Kidney capillary endothelial cell (primary cell): ENCODE measurements around the gene CAMTA2.

Source experiments
- DNase-seq: peaks from one replicate; pipeline ENCODE4 v3.0.0-alpha.2; 2018; ENCODE audit warnings: low spot score

Gene CAMTA2

DNA sequence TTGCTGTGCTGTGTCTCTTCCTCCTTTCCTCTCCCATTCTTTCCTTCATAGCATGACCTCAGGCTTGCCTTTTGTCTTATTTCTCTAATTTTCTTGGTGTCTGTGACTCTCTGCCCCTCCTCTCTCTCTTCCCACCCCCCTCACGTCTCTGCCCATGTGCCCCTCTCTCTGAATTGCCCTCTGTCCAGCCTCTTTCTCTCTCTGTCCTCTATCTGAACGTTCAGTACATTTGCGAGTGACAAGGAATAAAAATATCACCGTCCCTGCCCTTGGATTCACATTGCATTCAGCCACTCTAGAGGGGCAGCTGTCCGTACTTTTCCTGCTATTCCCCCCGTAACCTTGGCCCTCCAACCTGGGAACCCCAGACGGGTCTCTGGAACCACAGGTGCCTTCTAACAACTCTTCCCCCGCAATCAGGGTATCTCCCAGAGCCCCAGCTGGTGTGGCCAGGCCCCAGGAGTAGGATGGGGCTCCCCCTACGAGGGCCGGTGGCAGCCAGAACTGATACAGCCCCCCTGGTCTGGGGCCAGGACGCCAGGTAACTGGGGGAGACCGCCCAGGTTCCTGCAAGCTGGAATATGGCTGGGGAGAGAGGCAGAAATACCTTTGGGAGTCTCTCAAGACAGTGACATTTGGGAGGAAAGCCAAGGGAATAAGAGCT is 12.1 kb upstream of the CAMTA2 start:
- DNase-seq, result no peak

DNA sequence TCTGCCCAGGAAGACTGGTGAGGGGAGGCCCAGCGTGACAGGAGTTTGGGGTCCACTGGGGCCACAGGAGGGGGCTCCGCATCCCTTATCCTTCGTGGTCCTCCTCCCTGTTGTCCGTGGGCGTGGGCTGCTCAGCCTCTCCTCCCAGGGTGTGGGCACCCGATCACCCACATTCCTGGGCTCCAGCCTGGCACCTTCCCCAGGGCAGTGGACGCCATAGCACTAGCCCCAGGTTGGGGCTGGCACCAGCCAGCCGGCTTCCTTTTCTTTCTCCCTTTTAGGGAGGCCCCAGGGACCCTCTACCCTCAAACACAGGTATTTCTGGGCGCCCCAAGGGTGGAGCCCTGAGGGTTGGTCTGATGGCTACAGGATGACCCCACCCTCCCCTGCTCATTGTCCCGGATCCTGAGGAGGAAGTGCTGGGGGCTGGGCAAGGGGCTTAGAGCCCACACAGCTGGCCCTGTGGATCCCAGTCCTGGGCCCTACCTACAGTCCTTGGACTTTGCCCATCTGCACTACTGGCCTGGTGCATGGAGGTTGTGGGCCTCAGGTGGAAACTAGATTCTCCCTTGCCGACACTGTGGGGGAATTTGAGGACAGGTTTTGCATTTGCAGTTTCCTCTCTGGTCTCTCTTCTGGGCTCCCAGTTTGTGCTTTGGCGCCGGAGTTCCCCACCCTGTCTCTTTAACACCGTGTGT is 11.4 kb upstream of the CAMTA2 start:
- no peak for DNase-seq

DNA sequence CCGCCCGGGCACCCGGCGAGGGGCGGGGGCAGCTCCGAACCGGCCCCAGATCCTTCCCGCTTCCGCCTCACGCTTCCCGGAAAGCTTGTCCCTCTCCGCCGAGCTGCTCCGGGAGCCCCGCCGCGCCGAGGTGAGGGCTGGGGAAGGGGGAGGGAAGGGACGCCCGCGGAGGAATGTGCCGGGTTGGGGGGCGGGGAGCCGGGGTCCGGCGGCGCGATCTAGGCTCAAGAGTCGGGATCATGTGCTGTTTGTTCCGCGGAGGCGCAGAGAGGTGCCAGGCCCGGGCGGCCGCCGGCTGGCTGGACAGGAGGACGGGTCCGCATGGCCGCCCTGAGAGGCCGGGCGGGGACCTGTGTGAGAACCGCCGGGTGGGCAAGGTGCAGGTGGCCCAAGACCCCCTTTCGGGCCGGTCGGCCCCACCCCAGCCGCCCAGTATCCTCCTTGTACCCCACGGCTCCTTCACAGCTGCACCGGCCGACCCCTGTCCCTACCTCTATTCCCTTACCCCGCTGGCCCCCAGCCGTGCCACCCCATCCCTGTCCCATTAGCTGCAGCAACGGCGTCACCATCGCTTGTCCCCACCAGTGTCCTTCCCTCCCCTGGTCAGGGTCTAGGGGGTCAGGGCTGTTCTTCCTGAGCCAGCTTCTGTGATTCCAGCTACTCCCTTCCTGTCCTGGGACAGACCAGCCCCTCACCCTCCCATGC is 10.7 kb upstream of the CAMTA2 start:
- no peak for DNase-seq

DNA sequence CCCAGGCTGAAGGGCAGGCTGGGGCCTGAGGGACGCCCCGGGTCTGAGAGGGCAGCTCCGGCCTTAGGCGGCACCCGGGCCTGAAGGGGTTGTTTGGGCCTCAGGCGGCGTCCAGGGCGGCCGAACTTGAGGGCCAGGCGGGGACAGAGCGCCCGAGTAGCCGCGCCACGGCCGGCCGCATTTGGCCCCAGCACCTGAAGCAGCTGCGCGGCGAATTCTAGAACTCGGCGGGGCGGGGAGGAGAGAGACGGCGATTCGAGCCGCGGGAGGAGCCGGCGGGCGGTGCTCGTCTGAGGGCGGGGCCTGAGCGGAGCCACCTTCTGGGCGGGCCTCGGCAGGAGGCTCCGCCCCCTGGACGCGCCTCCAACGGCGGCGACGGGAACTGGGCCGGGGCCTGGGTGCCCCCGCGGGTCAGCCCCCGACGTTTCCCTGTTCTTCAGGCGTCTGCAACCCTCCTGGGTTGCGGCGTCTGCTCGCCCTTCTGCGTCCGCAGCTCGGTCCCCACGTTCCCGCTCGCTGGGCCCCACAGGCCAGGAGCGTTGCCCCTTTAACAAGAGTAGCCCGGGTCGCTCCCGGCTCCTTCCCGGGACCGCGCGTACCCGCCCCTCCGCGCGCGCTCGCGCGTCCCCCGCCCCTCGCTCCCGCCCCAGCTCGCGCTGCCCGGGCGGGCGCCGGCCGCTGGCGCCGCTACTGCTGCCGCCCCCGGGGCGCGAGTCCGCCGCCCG is 10.0 kb upstream of the CAMTA2 start, which contains the start of the genes INCA1 and KIF1C:
Gene INCA1, minus strand, starts transcription at position 221 of the 725 bp plus-strand sequence. CDS start 3,085 bp downstream, outside the sequence.
Gene KIF1C, plus strand, starts transcription at position 649 of the 725 bp plus-strand sequence. CDS start 2,297 bp downstream, outside the sequence.
- peak; percentile 88 for DNase-seq

DNA sequence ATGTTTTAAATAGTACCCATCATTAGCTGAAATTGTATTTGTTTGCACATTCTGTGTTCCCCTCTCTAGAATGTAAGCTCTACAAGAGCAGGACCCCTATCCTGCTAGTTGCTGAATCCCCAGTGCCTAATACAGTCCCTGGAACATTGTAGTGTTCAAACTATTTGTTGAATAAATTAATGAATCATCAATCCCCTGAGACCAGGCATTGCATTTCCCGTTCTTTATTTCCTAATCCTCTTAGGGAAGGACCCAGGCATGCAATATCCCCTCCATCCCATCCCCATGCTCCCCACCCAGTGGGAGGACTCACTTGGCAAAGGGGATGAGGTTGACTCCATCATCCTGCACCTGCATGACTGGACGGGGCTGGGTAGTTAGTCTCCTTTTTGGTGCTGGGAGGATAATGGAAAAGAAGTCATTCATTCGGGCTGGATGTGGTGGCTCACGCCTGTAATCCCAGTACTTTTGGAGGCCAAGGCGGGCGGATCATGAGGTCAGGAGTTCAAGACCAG is 6.7 kb upstream of the CAMTA2 start:
- no peak for DNase-seq

DNA sequence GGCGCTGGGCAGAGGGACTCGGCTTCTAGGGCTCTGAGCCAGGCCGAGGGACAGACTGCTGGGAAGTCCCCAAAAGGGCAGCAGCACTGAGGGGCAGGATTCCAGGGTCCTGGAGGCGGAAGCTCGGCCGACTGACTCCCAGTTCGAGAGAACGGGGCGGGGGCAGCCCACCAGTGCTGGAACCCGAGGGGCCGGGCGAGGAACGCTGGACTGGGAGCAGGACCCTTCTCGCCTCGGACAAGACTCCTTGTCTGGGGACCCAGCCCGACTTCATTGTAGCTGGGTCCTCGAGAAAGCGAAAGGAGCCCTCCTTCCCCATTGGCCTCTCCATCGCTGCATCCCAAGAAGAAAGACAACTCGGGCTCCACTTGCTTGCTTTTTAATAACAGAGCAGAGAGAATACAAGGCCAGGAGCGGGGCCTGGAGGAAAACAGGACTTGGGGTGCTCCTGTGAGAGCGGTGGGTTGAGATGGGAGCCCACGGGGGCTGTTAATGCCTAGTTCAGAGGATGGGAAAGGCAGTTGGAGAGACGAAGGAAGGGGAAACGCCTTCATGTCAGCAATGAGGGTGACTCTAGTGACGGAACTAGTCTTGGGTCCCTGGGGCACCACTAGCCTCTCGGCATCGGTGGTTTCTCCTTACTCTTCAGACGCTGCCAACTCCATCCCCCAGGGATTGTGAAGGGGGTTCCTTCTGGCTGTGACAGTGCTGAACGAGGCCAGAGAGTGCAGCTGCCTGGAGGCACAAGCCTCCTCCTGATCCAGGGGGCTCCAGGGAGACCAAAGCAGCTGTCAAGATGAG is 492 bp upstream of the CAMTA2 start:
- no peak for DNase-seq

DNA sequence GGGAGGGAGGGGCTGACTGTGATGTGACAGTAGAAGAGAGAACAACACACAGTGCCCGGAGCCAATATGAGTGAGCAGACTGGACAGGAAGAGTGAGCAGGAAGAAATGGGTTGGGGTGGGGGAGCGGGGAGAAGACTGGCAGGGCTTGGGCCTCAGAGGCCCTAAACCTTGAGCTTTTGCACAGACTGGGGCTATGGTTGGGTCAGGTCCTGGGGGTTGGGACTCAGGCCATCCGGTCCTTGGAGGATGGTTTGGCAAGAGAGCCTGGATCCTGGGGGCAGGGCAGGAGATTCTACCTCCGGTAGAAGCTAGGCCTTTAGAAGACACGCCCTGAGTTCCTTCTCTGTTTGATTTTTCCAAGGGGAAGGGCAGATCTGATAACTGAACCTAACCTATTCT is 1.1 kb downstream of the CAMTA2 start:
- DNase-seq, result no peak

DNA sequence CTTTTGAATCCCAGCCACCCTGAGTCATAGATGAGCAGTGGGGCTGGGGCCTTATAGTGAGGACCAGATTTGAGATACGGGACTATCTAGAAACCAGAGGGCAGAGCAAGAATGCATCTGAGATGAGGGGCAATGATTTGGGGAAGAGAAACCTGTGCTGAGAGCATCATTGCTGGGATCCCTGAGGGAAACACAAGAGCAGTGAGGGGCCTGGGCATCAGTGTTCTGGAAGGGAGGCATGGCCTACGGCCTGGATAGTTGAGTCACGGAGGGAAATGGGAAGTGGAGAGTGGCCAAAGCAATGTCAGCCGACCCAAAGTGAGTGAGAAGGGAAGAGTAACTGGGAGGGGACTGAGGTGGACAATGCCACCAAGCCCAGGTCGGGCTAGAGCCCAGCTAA is 5.2 kb downstream of the CAMTA2 start:
- no peak for DNase-seq

DNA sequence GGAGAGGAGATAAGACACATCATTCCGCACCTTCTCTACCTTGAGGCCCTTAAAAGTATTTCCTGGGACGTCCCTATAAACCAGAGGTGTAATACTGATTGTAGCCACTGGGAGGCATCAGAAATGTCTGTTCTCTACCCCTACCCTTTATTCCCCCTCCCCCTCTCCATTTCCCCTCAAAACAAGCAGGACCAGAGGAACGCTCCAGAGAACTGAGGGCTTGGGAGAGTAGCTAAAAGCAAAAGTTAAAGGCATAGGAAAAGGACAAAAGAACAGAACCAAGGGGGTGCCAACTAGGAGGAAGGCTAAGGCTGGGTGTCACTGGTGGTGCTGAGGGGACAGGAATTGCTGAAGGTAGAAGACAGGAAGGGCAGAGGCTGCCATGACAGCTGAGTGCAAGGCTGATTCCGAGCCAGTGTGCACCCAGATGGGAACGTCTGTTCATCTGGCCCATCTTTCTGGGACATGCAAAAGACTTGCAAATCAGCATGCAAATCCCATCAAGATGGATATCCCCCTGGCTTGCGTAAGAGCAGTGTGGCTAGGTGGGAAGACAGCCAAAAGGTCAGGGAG is 6.7 kb downstream of the CAMTA2 start:
- no peak for DNase-seq

DNA sequence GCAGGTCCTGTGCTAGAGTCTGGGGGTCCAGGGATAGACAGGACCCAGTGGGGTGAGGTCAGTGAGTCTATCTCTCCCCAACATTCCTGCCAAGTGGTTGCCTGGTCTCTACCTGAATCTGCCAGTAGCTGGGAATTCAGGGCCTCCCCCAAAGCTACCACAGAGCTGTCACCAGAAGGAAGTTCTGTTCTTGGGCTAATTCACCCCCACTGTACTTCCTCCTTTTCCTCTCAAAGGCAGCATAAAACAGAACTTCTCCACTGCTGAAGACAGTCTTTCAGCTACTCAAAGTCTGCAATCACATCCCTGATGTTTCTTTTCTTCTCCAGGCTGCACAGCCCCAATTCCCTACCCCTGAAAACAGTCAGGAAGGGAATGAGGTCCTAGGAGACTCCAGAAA is 8.7 kb downstream of the CAMTA2 start:
- DNase-seq, result no peak

DNA sequence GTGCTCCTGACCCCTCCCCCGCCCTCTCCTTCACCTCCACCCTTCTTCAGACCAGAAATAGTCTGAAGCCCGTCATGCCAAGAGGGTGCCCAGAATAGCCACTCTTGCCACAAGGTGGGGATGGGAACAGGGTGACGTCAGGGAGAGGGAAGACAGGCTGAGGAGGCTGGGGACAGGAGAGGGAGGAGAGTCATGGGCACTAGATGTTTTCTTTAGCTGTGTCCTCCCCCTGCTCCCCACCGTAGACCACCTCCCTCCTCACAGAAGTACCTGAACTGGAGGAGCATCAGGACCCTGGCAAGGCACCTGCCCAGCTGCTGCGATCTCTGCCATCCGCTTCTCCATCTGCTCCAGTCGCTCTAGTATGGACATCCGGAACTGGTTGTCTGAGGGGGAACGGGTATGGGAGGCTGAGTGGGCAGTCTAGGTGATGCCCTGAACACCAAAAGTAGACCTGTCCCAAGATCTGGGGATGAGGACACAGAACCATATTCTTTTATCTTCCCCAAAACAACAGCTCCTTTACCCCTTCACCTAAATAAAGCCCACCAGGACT is 13.3 kb downstream of the CAMTA2 start:
- no peak for DNase-seq

DNA sequence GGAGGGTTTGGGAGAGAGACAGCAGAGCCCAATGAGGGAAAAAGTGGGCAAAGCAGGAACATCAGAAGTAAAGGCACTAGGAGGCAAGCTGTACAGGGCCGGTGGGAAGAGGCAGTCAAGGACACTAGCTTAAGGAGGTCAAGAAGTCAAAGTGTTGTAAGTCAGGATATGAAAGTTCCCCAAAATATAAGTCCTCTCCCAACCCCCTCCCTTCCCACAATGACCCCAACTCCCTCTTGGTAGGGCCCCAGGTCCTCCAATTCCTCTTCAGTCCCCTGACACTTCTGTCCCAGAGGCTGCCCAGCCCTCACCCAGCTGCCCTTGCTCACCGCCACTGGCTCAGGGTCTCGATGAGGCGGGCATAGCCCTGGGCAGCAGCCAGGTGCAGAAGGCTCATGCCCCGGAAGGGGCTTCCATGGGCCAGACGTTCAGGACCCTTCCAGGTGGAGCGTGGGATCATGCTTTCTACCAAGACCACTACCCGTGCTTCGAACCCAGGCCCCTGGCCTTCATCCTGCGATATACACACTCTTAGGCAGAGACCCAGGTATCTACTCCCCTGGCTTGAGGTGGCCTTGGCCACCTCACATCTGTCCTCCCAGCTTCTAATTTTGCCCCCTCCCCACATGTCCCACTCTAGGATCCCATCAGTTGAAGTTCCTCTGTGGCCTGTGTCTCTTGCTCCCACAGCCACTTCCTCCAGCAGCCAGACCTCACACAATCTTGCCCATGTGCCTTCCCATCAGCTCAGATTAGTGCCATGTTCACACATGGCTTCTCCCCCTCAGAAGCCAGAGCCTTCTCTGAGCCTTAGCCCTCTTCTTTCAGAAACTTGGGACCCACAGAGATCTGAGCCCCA is 14.0 kb downstream of the CAMTA2 start:
- no peak for DNase-seq

DNA sequence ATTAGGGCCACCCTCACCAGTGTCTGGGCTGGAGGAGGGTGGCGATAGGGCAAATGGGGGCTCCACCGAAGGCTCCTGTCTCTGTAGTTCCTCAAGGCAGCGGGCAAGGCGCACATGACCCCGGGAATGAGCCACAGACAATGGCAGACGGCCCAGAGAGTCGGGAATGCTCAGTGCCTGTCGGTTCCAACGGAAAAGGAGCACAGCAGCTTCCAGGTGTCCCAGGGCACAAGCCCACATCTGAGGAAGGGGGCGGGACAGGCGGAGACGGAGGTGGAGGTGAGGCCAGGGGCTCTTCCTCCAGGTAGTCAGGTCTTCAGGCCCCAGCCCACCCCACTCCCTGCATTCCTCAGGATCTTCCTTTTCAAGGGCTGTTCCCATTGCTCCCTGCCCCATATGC is 14.7 kb downstream of the CAMTA2 start:
- no peak for DNase-seq

DNA sequence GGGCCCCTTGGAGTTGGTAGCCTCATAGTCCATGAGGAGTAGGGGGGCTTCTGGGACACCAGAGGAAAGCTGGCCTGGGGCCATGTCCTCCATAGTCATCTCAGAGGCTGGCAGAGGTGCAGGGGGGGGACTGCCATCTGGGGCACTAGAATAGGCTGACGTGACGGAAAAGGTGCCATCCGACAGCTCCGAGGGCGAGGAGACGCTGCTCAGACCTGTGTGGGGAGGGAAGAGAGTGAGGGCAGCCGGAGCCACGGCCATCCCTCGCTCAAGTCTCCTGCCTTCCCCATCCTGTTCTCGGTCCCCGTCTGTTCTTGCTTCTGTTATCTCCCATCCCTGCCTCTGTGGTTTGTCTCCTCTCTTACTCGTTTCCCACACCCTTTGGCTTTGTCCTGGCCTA is 15.2 kb downstream of the CAMTA2 start:
- DNase-seq, result no peak

DNA sequence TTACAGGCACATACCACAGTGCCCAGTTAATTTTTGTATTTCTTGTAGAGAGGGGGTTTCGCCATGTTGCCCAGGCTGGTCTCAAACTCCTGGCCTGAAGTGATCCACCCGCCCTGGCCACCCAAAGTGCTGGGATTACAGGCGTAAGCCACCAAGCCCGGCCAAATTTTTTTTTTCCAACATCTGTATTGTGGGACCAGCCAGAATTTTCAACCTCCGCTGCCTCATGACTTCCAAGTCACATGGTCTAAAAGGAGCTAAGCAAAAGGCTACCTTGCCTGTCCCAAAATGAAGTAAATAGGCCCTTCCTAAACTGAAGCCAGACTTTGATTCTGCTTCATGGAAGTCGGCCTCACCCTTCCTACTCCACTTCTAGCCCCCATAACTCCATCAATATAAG is 15.6 kb downstream of the CAMTA2 start:
- no peak for DNase-seq

DNA sequence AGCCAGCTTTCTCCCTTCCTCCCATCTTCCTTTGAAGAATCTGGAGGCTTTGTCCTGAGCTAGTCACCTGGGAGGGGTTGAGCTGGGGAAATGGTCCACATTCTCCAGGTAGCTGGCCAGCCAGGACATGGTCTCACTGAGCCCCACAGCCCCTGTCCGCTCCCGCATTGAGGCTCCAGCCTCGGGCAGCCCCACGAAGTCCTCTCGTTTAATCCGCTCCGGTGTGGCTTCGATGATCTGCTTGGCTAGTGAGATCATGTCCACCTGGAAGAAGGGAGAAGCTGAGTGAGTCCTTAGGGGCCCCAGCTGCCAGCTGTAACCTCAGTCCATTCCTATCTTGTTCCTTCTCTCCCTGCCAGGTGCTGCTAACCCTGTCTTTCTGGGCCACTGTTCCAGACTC is 17.2 kb downstream of the CAMTA2 start:
- no peak for DNase-seq

DNA sequence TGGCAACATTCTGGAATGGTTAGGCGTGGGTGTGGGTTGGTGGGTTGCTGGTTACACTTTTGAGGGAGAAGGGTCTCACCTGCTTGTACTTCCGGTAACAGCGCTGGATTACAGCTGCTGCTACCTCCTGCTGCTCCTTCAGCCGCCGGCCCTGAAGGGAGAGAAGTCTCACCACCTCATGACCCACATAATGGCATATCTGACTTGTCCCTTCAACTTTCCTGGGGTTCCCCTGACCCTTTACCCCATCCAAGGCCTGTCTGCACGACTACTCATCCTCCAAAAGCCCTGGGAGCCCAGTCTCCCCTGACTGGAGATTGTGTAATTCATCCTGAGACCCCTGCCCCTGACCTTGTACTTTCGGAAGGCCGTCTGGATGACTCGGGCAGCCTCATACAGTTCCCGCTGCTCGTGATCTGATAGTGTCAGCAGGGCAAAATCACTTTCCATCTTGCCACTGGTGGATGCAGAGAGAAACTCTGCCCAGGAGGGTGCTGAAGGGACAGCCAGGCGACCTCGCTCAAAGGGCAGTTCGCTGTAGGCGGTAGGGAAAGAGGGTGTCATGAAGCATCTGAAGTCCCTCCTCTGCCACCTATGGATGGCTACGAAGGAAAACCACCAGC is 17.8 kb downstream of the CAMTA2 start:
- no peak for DNase-seq

DNA sequence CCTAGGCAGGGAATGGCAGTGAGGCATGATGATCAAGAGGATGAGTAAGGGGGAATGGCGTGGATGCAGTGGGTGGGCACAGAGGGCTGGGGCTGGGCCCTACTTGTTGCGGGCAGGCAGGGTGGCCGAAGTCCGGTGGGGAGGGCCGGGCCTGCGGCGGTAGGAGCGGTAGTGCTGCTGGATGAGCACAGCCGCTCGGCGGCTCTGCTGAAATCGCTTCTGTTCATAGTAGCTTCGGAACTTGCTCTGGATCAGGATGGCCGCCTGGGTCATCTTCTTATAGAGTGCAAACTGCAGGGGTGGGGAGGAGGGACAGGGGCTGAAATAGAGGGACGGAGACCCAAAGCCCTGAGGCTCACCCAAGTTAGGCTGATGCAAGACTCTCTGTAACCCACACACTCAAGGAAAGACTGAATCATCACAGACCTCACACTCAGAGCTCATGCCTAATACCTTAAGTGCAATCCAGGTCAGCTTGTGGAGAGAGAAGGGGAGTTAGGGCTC is 18.4 kb downstream of the CAMTA2 start:
- no peak for DNase-seq

DNA sequence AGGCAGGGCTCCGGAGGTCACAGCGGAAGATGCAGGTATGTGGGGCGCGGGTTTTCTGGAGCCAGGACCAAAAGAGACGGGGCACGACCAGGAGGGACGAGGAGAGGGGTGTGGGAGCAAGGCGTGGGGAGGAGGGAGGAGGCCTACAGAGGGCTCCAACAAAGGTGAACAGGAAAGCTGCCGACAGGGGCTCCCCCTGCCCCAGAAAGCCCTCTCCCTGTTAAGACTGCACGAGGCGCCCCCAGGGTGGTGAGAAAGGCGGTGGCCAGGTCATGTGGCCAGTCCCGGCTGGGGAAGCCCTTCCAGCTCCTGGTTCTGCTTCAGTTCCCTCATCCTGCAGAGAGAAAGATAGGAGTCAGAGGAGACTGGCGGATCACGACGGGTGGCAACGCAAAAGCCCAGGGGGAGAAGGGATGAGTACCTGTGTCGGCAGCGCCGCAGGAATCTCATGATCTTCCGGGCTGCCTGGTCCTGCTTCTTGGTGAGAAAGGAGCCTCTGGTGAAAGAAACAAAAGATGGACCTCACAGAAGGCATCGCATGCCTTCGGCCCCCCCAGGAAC is 18.9 kb downstream of the CAMTA2 start:
- no peak for DNase-seq
